Ishikawa (cell line): ENCODE data around the gene AMT.
A peak's percentile ranks its signal among the peaks of the same experiment; 100 is the strongest.

Experiments used
- CREB1 ChIP-seq: IDR thresholded peaks from 2 replicates; pipeline ENCODE4 v1.6.1; 2012; ENCODE audit warnings: low read depth
- EGR1 ChIP-seq: IDR thresholded peaks from 2 replicates; pipeline ENCODE4 v1.6.1; 2012
- EP300 ChIP-seq: IDR thresholded peaks from 2 replicates; pipeline ENCODE4 v1.6.1; 2012; ENCODE audit warnings: borderline replicate concordance
- NFIC ChIP-seq: IDR thresholded peaks from 2 replicates; pipeline ENCODE4 v1.6.1; 2012
- RAD21 ChIP-seq: IDR thresholded peaks from 2 replicates; pipeline ENCODE4 v1.6.1; 2012; ENCODE audit warnings: low read depth
- REST ChIP-seq: IDR thresholded peaks from 2 replicates; pipeline ENCODE4 v1.6.1; 2012; ENCODE audit warnings: low read depth, mild to moderate bottlenecking
- TAF1 ChIP-seq: IDR thresholded peaks from 2 replicates; pipeline ENCODE4 v1.6.1; 2012; ENCODE audit warnings: low read depth, mild to moderate bottlenecking
- TCF12 ChIP-seq: IDR thresholded peaks from 2 replicates; pipeline ENCODE4 v1.6.1; 2012; ENCODE audit warnings: low read depth
- TEAD4 ChIP-seq: IDR thresholded peaks from 2 replicates; pipeline ENCODE4 v1.6.1; 2012
- YY1 ChIP-seq: IDR thresholded peaks from 2 replicates; pipeline ENCODE4 v1.6.1; 2012; ENCODE audit warnings: low read depth
- ZBTB7A ChIP-seq: IDR thresholded peaks from 2 replicates; pipeline ENCODE4 v1.6.1; 2012; ENCODE audit warnings: low read depth
- TF ChIP-seq, protein P1 (sequence below): IDR thresholded peaks from 2 replicates; pipeline ENCODE4 v1.6.1; 2012
- TF ChIP-seq, protein P2 (sequence below): IDR thresholded peaks from 2 replicates; pipeline ENCODE4 v1.6.1; 2012

Gene AMT

DNA sequence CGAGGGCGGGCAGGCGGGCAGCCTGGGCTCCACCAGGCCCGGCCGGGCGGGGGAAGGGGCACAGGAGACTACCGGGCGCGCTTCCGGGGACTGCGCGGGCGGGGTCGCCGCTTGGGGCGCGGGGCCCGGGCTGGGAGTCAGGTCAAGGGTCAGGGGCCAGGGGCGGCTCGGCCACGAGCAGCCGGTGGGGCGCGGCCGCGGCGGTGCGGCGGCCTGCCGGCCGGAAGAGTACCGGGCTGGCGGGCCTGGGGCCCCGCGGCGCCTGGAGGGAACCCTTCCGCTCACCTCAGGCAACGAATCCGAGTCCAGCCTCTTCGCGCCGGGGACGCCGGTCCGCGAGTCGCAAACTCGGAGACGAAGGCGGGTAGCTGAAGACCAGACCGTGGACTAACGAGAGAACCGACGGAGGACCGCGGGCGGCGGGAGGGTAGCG is 10.7 kb downstream of the AMT start:
- TF ChIP-seq TCF12 (no peak), TEAD4 (no peak), YY1 (0 out of 2 replicates have a peak, but pooled peaks have one; percentile 7), EGR1 (no peak)

GRCh38 chr3:49410846-49411534 is 11.3 kb downstream of the AMT start:
- 0 out of 2 replicates have a peak, but pooled peaks have one; percentile 2 for TF ChIP-seq YY1
- TF ChIP-seq, protein P1, sequence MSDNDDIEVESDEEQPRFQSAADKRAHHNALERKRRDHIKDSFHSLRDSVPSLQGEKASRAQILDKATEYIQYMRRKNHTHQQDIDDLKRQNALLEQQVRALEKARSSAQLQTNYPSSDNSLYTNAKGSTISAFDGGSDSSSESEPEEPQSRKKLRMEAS, result 0 out of 2 replicates have a peak, but pooled peaks have one; percentile 38
- TF ChIP-seq, protein P2, sequence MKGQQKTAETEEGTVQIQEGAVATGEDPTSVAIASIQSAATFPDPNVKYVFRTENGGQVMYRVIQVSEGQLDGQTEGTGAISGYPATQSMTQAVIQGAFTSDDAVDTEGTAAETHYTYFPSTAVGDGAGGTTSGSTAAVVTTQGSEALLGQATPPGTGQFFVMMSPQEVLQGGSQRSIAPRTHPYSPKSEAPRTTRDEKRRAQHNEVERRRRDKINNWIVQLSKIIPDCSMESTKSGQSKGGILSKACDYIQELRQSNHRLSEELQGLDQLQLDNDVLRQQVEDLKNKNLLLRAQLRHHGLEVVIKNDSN, result 0 out of 2 replicates have a peak, but pooled peaks have one; percentile 2
- no peak for TF ChIP-seq RAD21

GRCh38 chr3:49410066-49410845 is 12.0 kb downstream of the AMT start:
- TF ChIP-seq TEAD4 (no peak), REST (no peak)

GRCh38 chr3:49406571-49407565 is 15.4 kb downstream of the AMT start:
- no peak for TF ChIP-seq NFIC
- TF ChIP-seq EGR1, result no peak
- no peak for TF ChIP-seq TEAD4
- no peak for TF ChIP-seq REST
- no peak for TF ChIP-seq TAF1
- TF ChIP-seq YY1, result no peak
- TF ChIP-seq, protein P1, result no peak
- TF ChIP-seq CREB1, result no peak
- TF ChIP-seq, protein P2, result no peak
- TF ChIP-seq RAD21, result no peak
- no peak for TF ChIP-seq ZBTB7A

GRCh38 chr3:49403891-49404290 is 18.4 kb downstream of the AMT start:
- TF ChIP-seq TEAD4 (no peak), TAF1 (no peak), EP300 (no peak), CREB1 (no peak)
- TF ChIP-seq, protein P2, result no peak
